Liver (tissue), 9 donors: Measurements from ENCODE around the gene TMC1. TPM values are rescaled to one million over a fixed set of nuclear protein-coding genes. Genes with fewer than 3 reads are reported as not detected.

ENCODE experiments used
- DNase-seq: peaks from one replicate; pipeline ENCODE4 v3.0.0-alpha.2; 2017; ENCODE audit warnings: low spot score
- H3K27ac ChIP-seq, 2 donors: one replicate each; pipeline ENCODE4 v1.7.0; 2013; ENCODE audit warnings: inconsistent platforms in 2 of 2, low read length in 2 of 2, control low read depth in 1 of 2, low read depth in 1 of 2, mild to moderate bottlenecking in 1 of 2
- H3K27me3 ChIP-seq, 4 donors: one replicate each; pipeline versions ENCODE4 v1.6.1 to v1.7.0; 2013; ENCODE audit warnings: low read length in 3 of 4, inconsistent platforms in 1 of 4, mild to moderate bottlenecking in 1 of 4, moderate library complexity in 1 of 4; ENCODE audit not compliant: control insufficient read depth in 4 of 4, insufficient read depth in 4 of 4
- H3K36me3 ChIP-seq, 4 donors: one replicate each; pipeline versions ENCODE4 v1.6.1 to v1.7.0; 2013; ENCODE audit warnings: low read length in 3 of 4, mild to moderate bottlenecking in 3 of 4, low read depth in 1 of 4, moderate library complexity in 1 of 4; ENCODE audit not compliant: control insufficient read depth in 4 of 4, insufficient read depth in 3 of 4
- H3K4me1 ChIP-seq, 4 donors: one replicate each; pipeline versions ENCODE4 v1.6.1 to v1.7.0; 2013; ENCODE audit warnings: low read length in 3 of 4, mild to moderate bottlenecking in 3 of 4, moderate library complexity in 1 of 4; ENCODE audit not compliant: control insufficient read depth in 4 of 4, insufficient read depth in 4 of 4
- H3K4me3 ChIP-seq, 3 donors: one replicate each; pipeline versions ENCODE4 v1.6.1 to v1.7.0; 2013; ENCODE audit warnings: low read length in 3 of 3, control low read depth in 1 of 3, low read depth in 1 of 3, mild to moderate bottlenecking in 1 of 3
- H3K9ac ChIP-seq, 2 donors: one replicate each; pipeline ENCODE4 v1.7.0; 2013; ENCODE audit warnings: low read length in 2 of 2, mild to moderate bottlenecking in 2 of 2, moderate library complexity in 2 of 2, control low read depth in 1 of 2, low read depth in 1 of 2
- H3K9me3 ChIP-seq, 4 donors: one replicate each; pipeline versions ENCODE4 v1.6.1 to v1.7.0; 2013; ENCODE audit warnings: low read length in 3 of 4; ENCODE audit not compliant: control insufficient read depth in 4 of 4
- ATF3 ChIP-seq: IDR thresholded peaks from 2 replicates; pipeline ENCODE4 v1.6.1; 2016; ENCODE audit warnings: antibody characterized with exemption
- EGR1 ChIP-seq, 2 donors: IDR thresholded peaks; 2 replicates each; pipeline ENCODE4 v1.6.1; 2016 to 2018; ENCODE audit warnings: antibody characterized with exemption in 2 of 2, low read depth in 2 of 2
- FOXA1 ChIP-seq: IDR thresholded peaks from 2 replicates; pipeline ENCODE4 v1.6.1; 2016; ENCODE audit warnings: antibody characterized with exemption
- FOXA2 ChIP-seq: IDR thresholded peaks from 2 replicates; pipeline ENCODE4 v1.6.1; 2016; ENCODE audit warnings: antibody characterized with exemption
- GABPA ChIP-seq, 2 donors: IDR thresholded peaks in 1 of 2; conservative IDR thresholded peaks in 1 of 2; 2 replicates each; pipeline ENCODE4 v1.6.1; 2016; ENCODE audit warnings: antibody characterized with exemption in 2 of 2, mild to moderate bottlenecking in 1 of 2, moderate library complexity in 1 of 2
- HNF4A ChIP-seq, 2 donors: conservative IDR thresholded peaks; 2 replicates each; pipeline ENCODE4 v1.6.1; 2016; ENCODE audit warnings: antibody characterized with exemption in 2 of 2, mild to moderate bottlenecking in 2 of 2
- HNF4G ChIP-seq: IDR thresholded peaks from 2 replicates; pipeline ENCODE4 v1.6.1; 2016; ENCODE audit warnings: antibody characterized with exemption
- JUND ChIP-seq, 2 donors: IDR thresholded peaks; 2 replicates each; pipeline ENCODE4 v1.6.1; 2016; ENCODE audit warnings: antibody characterized with exemption in 2 of 2
- NR2F2 ChIP-seq: IDR thresholded peaks from 2 replicates; pipeline ENCODE4 v1.6.1; 2016; ENCODE audit warnings: antibody characterized with exemption
- RAD21 ChIP-seq, 2 donors: IDR thresholded peaks; 2 replicates each; pipeline ENCODE4 v1.6.1; 2016; ENCODE audit warnings: antibody characterized with exemption in 2 of 2, mild to moderate bottlenecking in 2 of 2
- REST ChIP-seq: IDR thresholded peaks from 2 replicates; pipeline ENCODE4 v1.6.1; 2016; ENCODE audit warnings: antibody characterized with exemption, mild to moderate bottlenecking
- RXRA ChIP-seq, 2 donors: IDR thresholded peaks; 2 replicates each; pipeline ENCODE4 v1.6.1; 2017 to 2018; ENCODE audit warnings: antibody characterized with exemption in 2 of 2, mild to moderate bottlenecking in 1 of 2
- SP1 ChIP-seq: IDR thresholded peaks from 2 replicates; pipeline ENCODE4 v1.6.1; 2018; ENCODE audit warnings: antibody characterized with exemption, mild to moderate bottlenecking
- TAF1 ChIP-seq: conservative IDR thresholded peaks from 2 replicates; pipeline ENCODE4 v1.6.1; 2016; ENCODE audit warnings: antibody characterized with exemption, mild to moderate bottlenecking
- YY1 ChIP-seq: IDR thresholded peaks from 2 replicates; pipeline ENCODE4 v1.6.1; 2016; ENCODE audit warnings: antibody characterized with exemption, mild to moderate bottlenecking
- WGBS: extraction: QIAGEN DNeasy Blood & Tissue Kit; methylation state at CpG from one replicate; pipeline ENCODE4 v1.1.7; 2013; 5-methylcytosine and 5-hydroxymethylcytosine counted together
- polyA plus RNA-seq, 2 donors: library from polyadenylated mRNA; stranded (reverse) in 1 of 2; unstranded in 1 of 2; fragments of 200-250 nt in 1 of 2; fragments of >200 nt in 1 of 2; fragmentation: Nextera tagmentation in 1 of 2; extraction: Ambion mirVana in 1 of 2; gene quantifications; one replicate each; pipeline versions ENCODE4 v1.2.1 to v1.2.3, GENCODE V29; 2013 to 2015
- total RNA-seq, 2 donors: library from RNA; depleted of rRNA; stranded (reverse); fragments of >200 nt; gene quantifications; one replicate each; pipeline ENCODE4 v1.2.3, GENCODE V29; 2014
- TF ChIP-seq, protein P1 (sequence below): IDR thresholded peaks from 2 replicates; pipeline ENCODE4 v1.6.1; 2016; ENCODE audit warnings: antibody characterized with exemption
- TF ChIP-seq, protein P2 (sequence below): fragments of 150-350 bp; IDR thresholded peaks from 2 replicates; pipeline ENCODE4 v1.5.1; 2017; ENCODE audit warnings: improper control_type of control experiment, low read depth, low read length; ENCODE audit not compliant: missing input control
- TF ChIP-seq, protein P3 (sequence below): IDR thresholded peaks from 2 replicates; pipeline ENCODE4 v1.6.1; 2016; ENCODE audit warnings: antibody characterized with exemption
- donor health status: healthy.
- donor health status: healthy.
- donor health status: healthy.
- donor health status: healthy.
- donor health status: healthy.

The TMC1 gene
- total and polyA plus RNA-seq, 4 donors, result 0.09 TPM; not detected in 3

DNA sequence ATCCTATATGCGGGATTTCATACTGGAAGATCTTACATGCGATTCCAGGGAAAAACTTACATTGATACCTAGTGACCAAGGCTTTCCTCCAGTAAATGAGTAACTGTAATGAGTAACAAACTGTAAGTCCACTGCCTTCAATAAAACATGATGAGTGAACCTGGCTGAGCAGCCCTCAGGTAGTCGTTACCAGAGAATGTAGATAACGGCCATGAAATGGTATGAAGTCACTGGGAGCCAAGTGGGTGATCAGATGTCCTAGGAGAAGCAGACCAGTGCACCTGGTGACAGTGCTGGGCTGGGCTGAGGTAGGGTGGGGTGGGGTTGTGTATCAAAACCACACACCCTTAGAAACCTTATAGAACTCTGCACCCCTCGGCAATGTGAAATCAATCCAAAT, 227.9 kb downstream of the TMC1 start:
- Histone ChIP-seq H3K36me3 (no peaks in the 10 kb centered on the region), H3K4me3 (no peak overlapping the region), H3K9me3 (no peaks in the 10 kb centered on the region), H3K27me3 (no peaks in the 10 kb centered on the region), H3K9ac (no peak overlapping the region), H3K27ac (no peak overlapping the region), H3K4me1 (no peaks in the 10 kb centered on the region)
- no peak for DNase-seq
- WGBS, result 85% methylated on average over 5 of the region's 5 CpGs
- TF ChIP-seq EGR1 (IDR thresholded peaks at IDR 0.05; ENCODE audit: low read depth in 2 of 2), result no peak
- no peak for TF ChIP-seq GABPA (IDR thresholded peaks at IDR 0.05 in 1 of 2, conservative IDR thresholded peaks at IDR 0.05 in 1 of 2)
- TF ChIP-seq REST, result no peak
- no peak for TF ChIP-seq NR2F2
- no peak for TF ChIP-seq RAD21 (IDR thresholded peaks at IDR 0.05)
- TF ChIP-seq HNF4G, result no peak
- no peak for TF ChIP-seq TAF1
- TF ChIP-seq, protein P1, sequence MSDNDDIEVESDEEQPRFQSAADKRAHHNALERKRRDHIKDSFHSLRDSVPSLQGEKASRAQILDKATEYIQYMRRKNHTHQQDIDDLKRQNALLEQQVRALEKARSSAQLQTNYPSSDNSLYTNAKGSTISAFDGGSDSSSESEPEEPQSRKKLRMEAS, result no peak
- TF ChIP-seq, protein P2, sequence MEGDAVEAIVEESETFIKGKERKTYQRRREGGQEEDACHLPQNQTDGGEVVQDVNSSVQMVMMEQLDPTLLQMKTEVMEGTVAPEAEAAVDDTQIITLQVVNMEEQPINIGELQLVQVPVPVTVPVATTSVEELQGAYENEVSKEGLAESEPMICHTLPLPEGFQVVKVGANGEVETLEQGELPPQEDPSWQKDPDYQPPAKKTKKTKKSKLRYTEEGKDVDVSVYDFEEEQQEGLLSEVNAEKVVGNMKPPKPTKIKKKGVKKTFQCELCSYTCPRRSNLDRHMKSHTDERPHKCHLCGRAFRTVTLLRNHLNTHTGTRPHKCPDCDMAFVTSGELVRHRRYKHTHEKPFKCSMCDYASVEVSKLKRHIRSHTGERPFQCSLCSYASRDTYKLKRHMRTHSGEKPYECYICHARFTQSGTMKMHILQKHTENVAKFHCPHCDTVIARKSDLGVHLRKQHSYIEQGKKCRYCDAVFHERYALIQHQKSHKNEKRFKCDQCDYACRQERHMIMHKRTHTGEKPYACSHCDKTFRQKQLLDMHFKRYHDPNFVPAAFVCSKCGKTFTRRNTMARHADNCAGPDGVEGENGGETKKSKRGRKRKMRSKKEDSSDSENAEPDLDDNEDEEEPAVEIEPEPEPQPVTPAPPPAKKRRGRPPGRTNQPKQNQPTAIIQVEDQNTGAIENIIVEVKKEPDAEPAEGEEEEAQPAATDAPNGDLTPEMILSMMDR, result no peak
- no peak for TF ChIP-seq ATF3
- no peak for TF ChIP-seq RXRA (IDR thresholded peaks at IDR 0.05)
- TF ChIP-seq, protein P3, sequence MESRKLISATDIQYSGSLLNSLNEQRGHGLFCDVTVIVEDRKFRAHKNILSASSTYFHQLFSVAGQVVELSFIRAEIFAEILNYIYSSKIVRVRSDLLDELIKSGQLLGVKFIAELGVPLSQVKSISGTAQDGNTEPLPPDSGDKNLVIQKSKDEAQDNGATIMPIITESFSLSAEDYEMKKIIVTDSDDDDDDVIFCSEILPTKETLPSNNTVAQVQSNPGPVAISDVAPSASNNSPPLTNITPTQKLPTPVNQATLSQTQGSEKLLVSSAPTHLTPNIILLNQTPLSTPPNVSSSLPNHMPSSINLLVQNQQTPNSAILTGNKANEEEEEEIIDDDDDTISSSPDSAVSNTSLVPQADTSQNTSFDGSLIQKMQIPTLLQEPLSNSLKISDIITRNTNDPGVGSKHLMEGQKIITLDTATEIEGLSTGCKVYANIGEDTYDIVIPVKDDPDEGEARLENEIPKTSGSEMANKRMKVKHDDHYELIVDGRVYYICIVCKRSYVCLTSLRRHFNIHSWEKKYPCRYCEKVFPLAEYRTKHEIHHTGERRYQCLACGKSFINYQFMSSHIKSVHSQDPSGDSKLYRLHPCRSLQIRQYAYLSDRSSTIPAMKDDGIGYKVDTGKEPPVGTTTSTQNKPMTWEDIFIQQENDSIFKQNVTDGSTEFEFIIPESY, result no peak
- no peak for TF ChIP-seq HNF4A (conservative IDR thresholded peaks at IDR 0.05)
- TF ChIP-seq YY1, result no peak
- TF ChIP-seq FOXA2, result no peak
- no peak for TF ChIP-seq FOXA1

- H3K27ac ChIP-seq, result no peak overlapping the region
- no peak for TF ChIP-seq JUND (IDR thresholded peaks at IDR 0.05)
- TF ChIP-seq HNF4A (conservative IDR thresholded peaks at IDR 0.05), result no peak
- TF ChIP-seq REST, result no peak
- TF ChIP-seq FOXA2, result no peak
- TF ChIP-seq RXRA (IDR thresholded peaks at IDR 0.05), result no peak
- TF ChIP-seq ATF3, result no peak
- no peak for TF ChIP-seq SP1
Observed at GRCh38 chr9:72751541-72751940, 230.1 kb downstream of the TMC1 start.

More at GRCh38 chr9:72751541-72751940, 230.1 kb downstream of the TMC1 start:
- no peaks in the 10 kb centered on the region for H3K9me3 ChIP-seq
- no peak overlapping the region for H3K9ac ChIP-seq
- no peaks in the 10 kb centered on the region for H3K36me3 ChIP-seq
- DNase-seq, result no peak
- H3K4me3 ChIP-seq, result no peak overlapping the region
- 83% methylated on average over 1 of the region's 1 CpG for WGBS
- no peaks in the 10 kb centered on the region for H3K27me3 ChIP-seq
- H3K4me1 ChIP-seq, result no peaks in the 10 kb centered on the region
